Esophagus muscularis mucosa (tissue), 4 donors: ENCODE data around the gene IRAK1. TPM values are rescaled to one million over a fixed set of nuclear protein-coding genes. Genes with fewer than 3 reads are reported as not detected.
A peak's percentile ranks its signal among the peaks of the same experiment; 100 is the strongest.

Source experiments
- DNase-seq: peaks from one replicate; pipeline ENCODE4 v3.0.0-alpha.2; 2017; ENCODE audit errors: extremely low spot score
- H3K27ac ChIP-seq, 4 donors: fragments of 200-600 bp; sonication (generic); replicated peaks in 1 of 4; 1 replicate in 3 of 4; 2 replicates in 1 of 4; pipeline ENCODE4 v1.5.1; 2016 to 2019; ENCODE audit warnings: mild to moderate bottlenecking in 1 of 4
- H3K27me3 ChIP-seq, 4 donors: fragments of 200-600 bp; sonication (generic); one replicate each; pipeline versions ENCODE4 v1.5.1 to v1.6.0; 2016 to 2019
- H3K36me3 ChIP-seq, 4 donors: fragments of 200-600 bp; sonication (generic); one replicate each; pipeline ENCODE4 v1.5.1; 2016 to 2019
- H3K4me1 ChIP-seq, 4 donors: fragments of 200-600 bp; sonication (generic); one replicate each; pipeline ENCODE4 v1.5.1; 2016 to 2019
- H3K4me3 ChIP-seq, 4 donors: fragments of 200-600 bp; sonication (generic); 1 replicate in 2 of 4; 2 replicates in 2 of 4; pipeline ENCODE4 v1.5.1; 2016 to 2019; ENCODE audit warnings: mild to moderate bottlenecking in 4 of 4, moderate library complexity in 1 of 4
- H3K9me3 ChIP-seq, 4 donors: fragments of 200-600 bp; sonication (generic); 1 replicate in 3 of 4; 2 replicates in 1 of 4; pipeline ENCODE4 v1.5.1; 2016 to 2019
- EP300 ChIP-seq: sonication (generic); formaldehyde crosslinking; IDR thresholded peaks from one replicate; pipeline ENCODE4 v1.6.1; 2017; ENCODE audit warnings: antibody characterized with exemption
- POLR2A ChIP-seq: fragments of 450-650 bp; IDR thresholded peaks from one replicate; pipeline ENCODE4 v1.6.1; 2017; ENCODE audit warnings: antibody characterized with exemption, moderate library complexity, mild to moderate bottlenecking, low read depth
- POLR2AphosphoS5 ChIP-seq, 2 donors: sonication (generic); formaldehyde crosslinking; IDR thresholded peaks; one replicate each; pipeline ENCODE4 v1.6.1; 2017; ENCODE audit warnings: antibody characterized with exemption in 2 of 2
- WGBS: methylation state at CpG from one replicate; pipeline ENCODE4 v1.1.5; 2018; 5-methylcytosine and 5-hydroxymethylcytosine counted together
- intact Hi-C: fragments of 100-400 bp; cut with DNase I; formaldehyde crosslinking; loops from one replicate; pipeline ENCODE4 v1.15.1; 2023
- total RNA-seq, 4 donors: library from RNA; depleted of rRNA; stranded (reverse); fragments of >200 nt; gene quantifications; one replicate each; pipeline versions ENCODE4 v1.1.0 to v1.2.1, GENCODE V29; 2016
- TF ChIP-seq, protein P1 (sequence below), 3 experiments: fragments of 200-600 bp in 2 of 3; fragments of 450-650 bp in 1 of 3; sonication (generic) in 2 of 3; IDR thresholded peaks; one replicate each; pipeline ENCODE4 v1.5.1; 2017 to 2019; ENCODE audit warnings: antibody characterized with exemption in 3 of 3, mild to moderate bottlenecking in 2 of 3, moderate library complexity in 1 of 3

The IRAK1 gene
- total RNA-seq, 4 donors from 2014 or later, result 50.5 to 74.9 (median 67.6) TPM

DNA sequence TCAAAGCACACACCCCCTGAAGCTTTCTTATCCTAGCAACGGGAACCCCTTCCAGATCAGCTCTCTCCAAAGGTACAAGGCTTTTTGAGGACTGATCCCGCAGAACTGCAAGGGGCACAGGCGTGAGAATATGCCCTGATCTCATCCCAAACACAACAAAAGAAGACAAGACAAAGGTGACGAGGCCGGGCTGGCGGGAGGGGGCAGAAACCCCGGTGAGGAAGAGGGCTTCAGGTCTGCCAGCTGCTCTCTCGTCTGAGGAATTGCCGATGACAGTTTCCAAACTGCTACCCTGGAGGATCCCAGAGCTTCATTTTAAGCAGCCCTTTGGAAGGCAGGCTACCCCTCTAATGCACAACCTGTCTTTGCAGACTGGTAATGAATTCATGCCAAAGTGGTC is 51.4 kb downstream of the IRAK1 start:
- H3K27me3 ChIP-seq, result no peaks in the 10 kb centered on the region
- H3K9me3 ChIP-seq, result no peaks in the 10 kb centered on the region
- peaks cover 0 to 13% (median 11%) of the 10 kb centered on the region in 4 donors for H3K36me3 ChIP-seq
- 57% methylated on average over 9 of the region's 9 CpGs for WGBS
- H3K4me1 ChIP-seq, result peaks cover 42 to 64% (median 55%) of the 10 kb centered on the region in 4 donors
- peak overlapping the region; percentile 65 to 81 (median 72) for H3K4me3 ChIP-seq
- DNase-seq, result no peak
- H3K27ac ChIP-seq, result peak overlapping the region; percentile 95 to 99 (median 98)
- intact Hi-C loops, result no loop called here
- no peak for TF ChIP-seq POLR2A
- TF ChIP-seq POLR2AphosphoS5 (IDR thresholded peaks at IDR 0.05), result no peak
- no peak for TF ChIP-seq EP300
- TF ChIP-seq, protein P1, sequence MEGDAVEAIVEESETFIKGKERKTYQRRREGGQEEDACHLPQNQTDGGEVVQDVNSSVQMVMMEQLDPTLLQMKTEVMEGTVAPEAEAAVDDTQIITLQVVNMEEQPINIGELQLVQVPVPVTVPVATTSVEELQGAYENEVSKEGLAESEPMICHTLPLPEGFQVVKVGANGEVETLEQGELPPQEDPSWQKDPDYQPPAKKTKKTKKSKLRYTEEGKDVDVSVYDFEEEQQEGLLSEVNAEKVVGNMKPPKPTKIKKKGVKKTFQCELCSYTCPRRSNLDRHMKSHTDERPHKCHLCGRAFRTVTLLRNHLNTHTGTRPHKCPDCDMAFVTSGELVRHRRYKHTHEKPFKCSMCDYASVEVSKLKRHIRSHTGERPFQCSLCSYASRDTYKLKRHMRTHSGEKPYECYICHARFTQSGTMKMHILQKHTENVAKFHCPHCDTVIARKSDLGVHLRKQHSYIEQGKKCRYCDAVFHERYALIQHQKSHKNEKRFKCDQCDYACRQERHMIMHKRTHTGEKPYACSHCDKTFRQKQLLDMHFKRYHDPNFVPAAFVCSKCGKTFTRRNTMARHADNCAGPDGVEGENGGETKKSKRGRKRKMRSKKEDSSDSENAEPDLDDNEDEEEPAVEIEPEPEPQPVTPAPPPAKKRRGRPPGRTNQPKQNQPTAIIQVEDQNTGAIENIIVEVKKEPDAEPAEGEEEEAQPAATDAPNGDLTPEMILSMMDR (IDR thresholded peaks at IDR 0.05), result no peak

DNA sequence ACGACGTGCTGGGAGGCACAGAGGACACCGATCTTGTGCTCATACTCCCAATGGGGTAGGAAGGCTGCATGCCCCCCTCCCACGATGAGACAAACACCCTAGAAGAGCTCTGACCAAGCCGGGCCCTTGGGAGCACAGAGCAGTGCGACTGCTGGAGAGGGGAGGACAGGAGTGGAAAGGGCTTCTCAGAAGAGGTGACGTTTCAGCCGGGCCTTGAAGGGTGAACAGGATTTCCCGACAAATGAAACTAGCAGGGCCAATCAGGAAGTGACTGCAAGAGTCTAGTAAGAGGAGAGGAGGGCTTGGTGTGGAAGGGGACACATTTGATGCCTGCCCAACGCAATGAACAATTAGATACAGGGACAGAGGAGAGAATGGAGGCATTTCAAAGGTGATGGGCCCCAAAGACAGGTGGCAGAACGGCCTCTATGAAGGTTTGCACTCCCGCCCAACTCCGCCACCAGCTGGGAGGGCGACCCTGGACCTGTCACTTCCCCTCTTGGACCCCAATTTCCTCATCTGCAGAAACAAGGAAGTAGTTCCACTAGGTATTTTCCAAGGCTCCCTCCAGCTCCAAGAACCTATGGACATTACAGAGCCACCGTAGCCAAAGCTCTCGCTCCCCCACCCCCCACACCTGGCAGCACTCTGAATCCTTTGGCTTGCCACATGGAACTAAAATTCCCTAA is 52.0 kb downstream of the IRAK1 start:
- TF ChIP-seq POLR2A, result no peak
- TF ChIP-seq, protein P1 (IDR thresholded peaks at IDR 0.05), result no peak
- no peak for TF ChIP-seq POLR2AphosphoS5 (IDR thresholded peaks at IDR 0.05)
- TF ChIP-seq EP300, result no peak
- Histone ChIP-seq H3K4me3 (peak overlapping the region in 1 of 4 donors; percentile 16), H3K9me3 (no peaks in the 10 kb centered on the region), H3K36me3 (peaks cover 0 to 19% (median 16%) of the 10 kb centered on the region in 4 donors), H3K4me1 (peaks cover 41 to 62% (median 54%) of the 10 kb centered on the region in 4 donors), H3K27me3 (no peaks in the 10 kb centered on the region), H3K27ac (peak overlapping the region; percentile 95 to 99 (median 98))
- intact Hi-C loops, result no loop called here
- DNase-seq, result no peak
- 67% methylated on average over 16 of the region's 16 CpGs for WGBS

DNA sequence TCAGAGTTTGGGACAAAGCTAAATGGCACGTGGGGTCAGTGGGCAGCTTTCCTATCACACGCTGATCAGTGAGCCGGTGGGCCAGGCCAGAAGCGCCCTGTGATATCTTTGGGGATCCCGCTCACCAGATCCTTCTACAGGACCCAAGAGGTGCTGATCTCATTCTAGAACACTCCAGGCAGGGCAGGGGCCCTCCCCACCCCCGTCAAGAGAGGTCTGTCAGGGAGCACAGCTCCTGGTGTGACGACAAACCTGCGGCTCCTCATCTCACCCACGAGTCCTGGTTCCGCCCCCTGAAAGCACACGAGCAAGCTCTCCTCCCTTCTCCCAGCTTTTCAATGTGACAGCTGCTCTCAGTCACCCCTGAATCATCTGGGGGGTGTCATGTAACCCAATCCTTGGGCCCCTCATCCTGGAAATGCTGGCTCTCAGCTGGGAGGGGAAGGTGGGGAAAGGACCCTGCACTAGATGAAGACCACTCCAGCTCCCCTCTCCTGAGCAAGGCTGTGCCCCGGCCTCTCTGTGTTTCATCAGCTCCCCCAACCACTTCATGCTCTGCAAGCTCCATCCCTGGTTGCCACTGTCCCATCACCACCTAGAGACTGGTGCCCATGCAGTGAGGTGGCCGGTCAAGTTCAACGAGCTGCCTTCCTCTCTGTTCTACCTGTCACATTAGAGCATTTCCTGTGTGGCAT is 52.7 kb downstream of the IRAK1 start:
- peak overlapping the region; percentile 95 to 99 (median 98) for H3K27ac ChIP-seq

DNA sequence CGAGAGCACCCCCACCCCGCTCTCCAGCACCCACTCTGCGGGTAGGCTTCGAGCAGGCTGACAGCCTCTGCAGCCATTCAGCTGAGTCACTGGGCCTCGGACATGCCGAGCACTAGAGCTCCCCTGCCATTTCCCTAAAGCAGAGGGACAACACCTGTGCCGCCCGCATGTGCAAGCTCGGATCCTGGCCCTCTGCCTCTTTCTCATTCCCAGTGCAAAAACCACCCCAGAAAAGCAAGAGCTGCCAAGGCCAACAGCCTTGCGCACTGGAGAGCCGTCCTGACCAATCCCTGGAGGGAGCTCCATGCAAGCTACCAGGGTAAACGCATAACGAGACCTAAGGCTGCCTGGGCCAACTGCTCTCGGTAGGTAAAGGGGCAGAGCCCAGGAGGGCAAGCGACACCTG is 53.4 kb downstream of the IRAK1 start:
- no peaks in the 10 kb centered on the region for H3K9me3 ChIP-seq
- 53% methylated on average over 6 of the region's 15 CpGs for WGBS
- intact Hi-C loops, result no loop called here
- peak overlapping the region; percentile 95 to 99 (median 98) for H3K27ac ChIP-seq
- peaks cover 9 to 33% (median 30%) of the 10 kb centered on the region in 4 donors for H3K36me3 ChIP-seq
- DNase-seq, result no peak
- peaks cover 41 to 62% (median 54%) of the 10 kb centered on the region in 4 donors for H3K4me1 ChIP-seq
- H3K27me3 ChIP-seq, result no peaks in the 10 kb centered on the region
- H3K4me3 ChIP-seq, result no peak overlapping the region
- TF ChIP-seq, protein P1 (IDR thresholded peaks at IDR 0.05), result no peak
- TF ChIP-seq POLR2A (no peak), POLR2AphosphoS5 (IDR thresholded peaks at IDR 0.05) (peak; percentile 13 to 19)

More for the DNA sequence above, 52.7 kb downstream of the IRAK1 start:
- H3K27me3 ChIP-seq, result no peaks in the 10 kb centered on the region
- intact Hi-C loops, result no loop called here
- TF ChIP-seq POLR2AphosphoS5 (IDR thresholded peaks at IDR 0.05) (no peak), EP300 (no peak), POLR2A (no peak)
- TF ChIP-seq, protein P1 (IDR thresholded peaks at IDR 0.05), result no peak
- H3K4me1 ChIP-seq, result peaks cover 41 to 62% (median 54%) of the 10 kb centered on the region in 4 donors
- peaks cover 3 to 26% (median 23%) of the 10 kb centered on the region in 4 donors for H3K36me3 ChIP-seq
- WGBS, result 69% methylated on average over 9 of the region's 14 CpGs
- DNase-seq, result no peak
- no peaks in the 10 kb centered on the region for H3K9me3 ChIP-seq
- peak overlapping the region in 1 of 4 donors; percentile 16 for H3K4me3 ChIP-seq
